Neural cell (in vitro differentiated cells): ENCODE results near the gene CASKIN1. TPM values are rescaled to one million over a fixed set of nuclear protein-coding genes. Genes with fewer than 3 reads are reported as not detected.

Experiments
- H2AFZ ChIP-seq: fragments of 200-600, 300-800 bp; sonication (generic), shearing (Covaris generic); 2 replicates; pipeline ENCODE4 v1.6.0; 2014; ENCODE audit warnings: low read depth, mild to moderate bottlenecking, antibody characterized with exemption, low read length, moderate library complexity
- H3F3A ChIP-seq: fragments of 200-600 bp; shearing (Covaris generic); 2 replicates; pipeline ENCODE4 v1.6.1; 2016; ENCODE audit warnings: mild to moderate bottlenecking, moderate library complexity, mixed read lengths, antibody characterized with exemption, low read length; ENCODE audit not compliant: insufficient read depth, poor library complexity, severe bottlenecking
- H3K27ac ChIP-seq: fragments of 200-600, 300-800 bp; sonication (generic), shearing (Covaris generic); 2 replicates; pipeline ENCODE4 v1.5.1; 2014; ENCODE audit warnings: mild to moderate bottlenecking, low read length, moderate library complexity
- H3K27me3 ChIP-seq: fragments of 300-800, 200-600 bp; sonication (generic), shearing (Covaris generic); 2 replicates; pipeline ENCODE4 v1.6.0; 2014; ENCODE audit warnings: mild to moderate bottlenecking, low read depth, low read length, moderate library complexity; ENCODE audit not compliant: insufficient read depth
- H3K36me3 ChIP-seq: fragments of 300-800, 200-600 bp; sonication (generic), shearing (Covaris generic); 2 replicates; pipeline ENCODE4 v1.5.1; 2014; ENCODE audit warnings: mild to moderate bottlenecking, antibody characterized with exemption, low read length, moderate library complexity; ENCODE audit not compliant: insufficient read depth
- H3K4me2 ChIP-seq: fragments of 300-800, 200-600 bp; sonication (generic), shearing (Covaris generic); 2 replicates; pipeline ENCODE4 v1.6.0; 2014; ENCODE audit warnings: mild to moderate bottlenecking, low read length
- H3K4me3 ChIP-seq: fragments of 300-800, 200-600 bp; sonication (generic), shearing (Covaris generic); 2 replicates; pipeline ENCODE4 v1.5.1; 2014; ENCODE audit warnings: mild to moderate bottlenecking, low read length, moderate library complexity
- H3K79me2 ChIP-seq: fragments of 200-600 bp; shearing (Covaris generic); replicated peaks from 2 replicates; pipeline ENCODE4 v1.6.0; 2014; ENCODE audit warnings: mild to moderate bottlenecking, low read length, moderate library complexity; ENCODE audit not compliant: insufficient read depth
- H3K9ac ChIP-seq: fragments of 300-800, 200-600 bp; sonication (generic), shearing (Covaris generic); 2 replicates; pipeline ENCODE4 v1.6.1; 2016; ENCODE audit warnings: mild to moderate bottlenecking, low read length, mixed read lengths
- H3K9me2 ChIP-seq: fragments of 200-600 bp; shearing (Covaris generic); 2 replicates; pipeline ENCODE4 v1.6.1; 2016; ENCODE audit warnings: mild to moderate bottlenecking, low read length, mixed read lengths; ENCODE audit not compliant: insufficient read depth
- H3K9me3 ChIP-seq: fragments of 200-600, 300-800 bp; sonication (generic), shearing (Covaris generic); 2 replicates; pipeline ENCODE4 v1.6.1; 2016; ENCODE audit warnings: mild to moderate bottlenecking, mixed run types, low read length, moderate library complexity, mixed read lengths
- H4K20me1 ChIP-seq: fragments of 200-600 bp; shearing (Covaris generic); 2 replicates; pipeline ENCODE4 v1.6.1; 2016; ENCODE audit warnings: mild to moderate bottlenecking, mixed run types; ENCODE audit not compliant: insufficient read depth
- CTCF ChIP-seq: fragments of 450-650 bp; IDR thresholded peaks from 2 replicates; pipeline ENCODE4 v1.5.1; 2014; ENCODE audit warnings: antibody characterized with exemption, mild to moderate bottlenecking, moderate library complexity; ENCODE audit not compliant: poor library complexity, severe bottlenecking
- EP300 ChIP-seq: fragments of 450-650 bp; conservative IDR thresholded peaks from 2 replicates; pipeline ENCODE4 v1.6.1; 2014; ENCODE audit warnings: antibody characterized with exemption, mild to moderate bottlenecking, moderate library complexity; ENCODE audit not compliant: poor library complexity, severe bottlenecking
- EZH2 ChIP-seq: fragments of 200-600, 300-800 bp; shearing (Covaris generic), sonication (generic); IDR thresholded peaks from 2 replicates; pipeline ENCODE4 v1.6.1; 2014; ENCODE audit warnings: antibody characterized with exemption, low read length, borderline replicate concordance, mild to moderate bottlenecking; ENCODE audit not compliant: insufficient read depth, poor library complexity, severe bottlenecking
- MXI1 ChIP-seq: fragments of 450-650 bp; conservative IDR thresholded peaks from 2 replicates; pipeline ENCODE4 v1.6.1; 2014; ENCODE audit warnings: antibody characterized with exemption, mild to moderate bottlenecking; ENCODE audit not compliant: poor library complexity, severe bottlenecking
- POLR2AphosphoS5 ChIP-seq: IDR thresholded peaks from 2 replicates; pipeline ENCODE4 v1.6.1; 2012
- RAD21 ChIP-seq: fragments of 450-650 bp; conservative IDR thresholded peaks from 2 replicates; pipeline ENCODE4 v1.6.1; 2014; ENCODE audit warnings: antibody characterized with exemption, mild to moderate bottlenecking, moderate library complexity
- REST ChIP-seq: IDR thresholded peaks from 2 replicates; pipeline ENCODE4 v1.6.1; 2012; ENCODE audit warnings: borderline replicate concordance
- SMC3 ChIP-seq: fragments of 450-650 bp; conservative IDR thresholded peaks from 2 replicates; pipeline ENCODE4 v1.6.1; 2014; ENCODE audit warnings: antibody characterized with exemption, mild to moderate bottlenecking, moderate library complexity; ENCODE audit not compliant: poor library complexity
- TAF1 ChIP-seq: IDR thresholded peaks from 2 replicates; pipeline ENCODE4 v1.6.1; 2012; ENCODE audit warnings: low read depth
- polyA plus RNA-seq: library from polyadenylated mRNA; depleted of rRNA; stranded (reverse); fragments of >200 nt; gene quantifications from 2 replicates; pipeline ENCODE4 v1.2.3, GENCODE V29; 2014

CASKIN1 gene
- polyA plus RNA-seq, 1 donor from 2014 or later = 10.3 TPM

GRCh38 chr16:2188395-2188794, 8.0 kb downstream of the CASKIN1 start:
- no peak overlapping the region for H3K4me3 ChIP-seq
- H3F3A ChIP-seq = no peaks in the 10 kb centered on the region
- H3K79me2 ChIP-seq = no peaks in the 10 kb centered on the region
- H3K36me3 ChIP-seq = no peaks in the 10 kb centered on the region
- H3K9ac ChIP-seq = no peak overlapping the region
- no peaks in the 10 kb centered on the region for H4K20me1 ChIP-seq
- no peaks in the 10 kb centered on the region for H3K27me3 ChIP-seq
- no peak overlapping the region for H2AFZ ChIP-seq
- H3K9me3 ChIP-seq = no peaks in the 10 kb centered on the region
- TF ChIP-seq MXI1 (no peak), POLR2AphosphoS5 (no peak), SMC3 (no peak), EP300 (no peak), CTCF (no peak), RAD21 (no peak), REST (no peak), EZH2 (no peak), TAF1 (no peak)
- no peaks in the 10 kb centered on the region for H3K9me2 ChIP-seq
- H3K4me2 ChIP-seq = no peak overlapping the region
- H3K27ac ChIP-seq = no peak overlapping the region

- H3K9me2 ChIP-seq = no peaks in the 10 kb centered on the region
- H3F3A ChIP-seq = no peaks in the 10 kb centered on the region
- no peak overlapping the region for H3K9ac ChIP-seq
- no peak overlapping the region for H3K4me3 ChIP-seq
- no peak overlapping the region for H3K4me2 ChIP-seq
- no peaks in the 10 kb centered on the region for H3K79me2 ChIP-seq
- no peaks in the 10 kb centered on the region for H3K36me3 ChIP-seq
- no peaks in the 10 kb centered on the region for H3K9me3 ChIP-seq
- no peak overlapping the region for H3K27ac ChIP-seq
- H4K20me1 ChIP-seq = no peaks in the 10 kb centered on the region
- TF ChIP-seq MXI1 = no peak
- no peak for TF ChIP-seq EZH2
- TF ChIP-seq REST = no peak
- no peak for TF ChIP-seq SMC3
- no peak for TF ChIP-seq TAF1
- no peak for TF ChIP-seq RAD21
- no peak for TF ChIP-seq POLR2AphosphoS5
- TF ChIP-seq EP300 = no peak
- no peak for TF ChIP-seq CTCF
- no peak overlapping the region for H2AFZ ChIP-seq
- no peaks in the 10 kb centered on the region for H3K27me3 ChIP-seq
Measured at GRCh38 chr16:2187212-2187611, 9.2 kb downstream of the CASKIN1 start.
